Activated CD8-positive, alpha-beta memory T cell treated with anti-CD3 and anti-CD28 coated beads for 48 hours (primary cell): ENCODE measurements around the gene HHEX.
"Not testable (repeated sequence)": the region's sequence is repeated elsewhere in the genome, so short reads cannot be mapped to it uniquely, and the experiment has no call there.

Experiments
- DNase-seq, 3 experiments: peaks; one replicate each; pipeline ENCODE4 v3.0.0-alpha.2; 2020; ENCODE audit warnings: low read depth in 2 of 3, low spot score in 2 of 3

HHEX gene

DNA sequence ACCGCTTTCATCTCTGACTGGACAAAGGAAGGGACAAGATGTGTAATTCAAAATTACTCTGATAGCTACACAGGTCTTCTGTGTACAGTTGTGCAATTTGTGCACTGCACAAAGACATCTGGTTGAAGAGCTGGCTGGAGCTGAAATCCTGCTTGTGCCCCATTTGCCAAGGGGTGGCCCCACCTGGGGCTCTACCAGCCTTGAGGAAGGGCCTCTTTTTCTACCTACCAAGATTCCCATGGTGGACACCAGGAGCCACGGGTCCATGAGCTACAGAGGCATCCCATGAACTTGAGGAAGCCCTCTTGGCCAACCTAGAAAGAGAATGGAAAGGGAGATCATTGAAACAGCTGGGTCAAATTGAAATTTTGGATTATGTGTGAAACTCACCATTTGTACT is 43.2 kb downstream of the HHEX start:
- DNase-seq = no peak

DNA sequence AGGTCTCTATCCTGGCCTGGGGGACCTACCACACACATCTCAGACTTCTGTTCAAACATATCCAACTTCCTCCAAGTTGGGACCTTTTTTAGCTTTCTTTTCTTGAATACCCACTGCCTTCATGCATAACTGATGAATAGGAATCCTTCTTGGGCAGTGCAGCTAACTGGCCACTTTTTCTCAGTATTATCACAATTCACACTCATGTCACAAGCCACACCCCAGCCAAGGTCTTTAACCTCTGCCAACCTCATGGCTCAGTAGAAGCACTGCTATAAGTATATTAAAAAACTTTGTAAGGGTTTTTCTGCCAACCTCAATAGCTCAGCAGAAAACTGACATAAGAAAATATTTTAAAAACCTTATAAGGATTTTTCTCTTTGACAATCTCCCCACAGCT is 44.5 kb downstream of the HHEX start:
- DNase-seq = no peak

DNA sequence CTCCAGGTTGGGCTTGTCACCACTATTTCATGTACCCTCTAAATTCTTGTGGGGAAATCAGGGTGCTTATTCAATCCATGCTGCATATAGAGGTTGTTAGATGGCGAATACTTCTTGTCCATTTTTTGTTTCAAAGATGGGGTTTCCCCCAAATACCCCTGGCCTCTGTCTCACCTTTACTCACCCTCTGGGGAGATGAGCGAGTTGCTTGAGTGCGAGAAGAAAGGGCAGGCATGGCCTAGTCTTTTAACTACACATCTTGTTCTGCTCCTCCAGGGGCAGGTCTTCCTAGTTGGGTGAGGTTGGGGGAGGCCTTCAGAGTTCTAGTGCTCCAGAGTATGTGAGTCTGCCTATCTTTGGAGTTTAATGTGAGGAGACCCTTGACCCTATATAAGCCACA is 46.2 kb downstream of the HHEX start:
- DNase-seq = no peak

DNA sequence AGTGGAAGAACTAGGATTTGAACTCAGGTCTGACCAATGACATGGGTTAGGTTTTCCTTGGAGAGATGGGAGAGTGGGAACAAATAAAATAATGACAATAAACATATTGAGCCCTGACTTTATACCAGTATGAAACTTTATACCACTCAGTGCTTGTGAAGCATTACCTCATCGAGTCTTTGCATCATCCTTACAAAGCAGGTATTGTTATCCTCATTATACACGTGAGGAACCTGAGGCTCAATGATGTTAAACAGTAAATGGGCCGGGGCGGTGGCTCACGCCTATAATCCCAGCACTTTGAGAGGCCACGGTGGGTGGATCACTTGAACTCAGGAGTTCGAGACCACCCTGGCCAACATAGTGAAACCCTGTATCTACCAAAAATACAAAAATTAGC is 47.7 kb downstream of the HHEX start:
- DNase-seq = no peak

GRCh38 chr10:92740762-92741161 is 51.0 kb downstream of the HHEX start:
- DNase-seq = no peak

DNA sequence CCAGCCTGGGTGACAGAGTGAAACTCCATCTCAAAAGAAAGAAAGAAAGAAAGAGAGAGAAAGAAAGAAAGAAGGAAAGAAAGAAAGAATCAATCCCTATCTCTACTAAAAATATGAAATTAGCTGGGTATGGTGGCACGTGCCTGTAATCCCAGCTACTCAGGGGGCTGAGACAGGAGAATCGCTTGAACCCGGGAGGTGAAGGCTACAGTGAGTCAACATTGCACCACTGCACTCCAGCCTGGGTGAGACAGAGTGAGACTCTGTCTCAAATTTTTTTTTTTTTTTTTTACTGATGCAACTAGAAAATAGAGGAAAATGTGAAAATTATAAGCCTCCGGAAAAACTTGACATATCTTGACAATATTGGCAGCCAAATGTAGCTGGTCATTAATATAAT is 52.0 kb downstream of the HHEX start:
- DNase-seq = not testable (repeated sequence)

DNA sequence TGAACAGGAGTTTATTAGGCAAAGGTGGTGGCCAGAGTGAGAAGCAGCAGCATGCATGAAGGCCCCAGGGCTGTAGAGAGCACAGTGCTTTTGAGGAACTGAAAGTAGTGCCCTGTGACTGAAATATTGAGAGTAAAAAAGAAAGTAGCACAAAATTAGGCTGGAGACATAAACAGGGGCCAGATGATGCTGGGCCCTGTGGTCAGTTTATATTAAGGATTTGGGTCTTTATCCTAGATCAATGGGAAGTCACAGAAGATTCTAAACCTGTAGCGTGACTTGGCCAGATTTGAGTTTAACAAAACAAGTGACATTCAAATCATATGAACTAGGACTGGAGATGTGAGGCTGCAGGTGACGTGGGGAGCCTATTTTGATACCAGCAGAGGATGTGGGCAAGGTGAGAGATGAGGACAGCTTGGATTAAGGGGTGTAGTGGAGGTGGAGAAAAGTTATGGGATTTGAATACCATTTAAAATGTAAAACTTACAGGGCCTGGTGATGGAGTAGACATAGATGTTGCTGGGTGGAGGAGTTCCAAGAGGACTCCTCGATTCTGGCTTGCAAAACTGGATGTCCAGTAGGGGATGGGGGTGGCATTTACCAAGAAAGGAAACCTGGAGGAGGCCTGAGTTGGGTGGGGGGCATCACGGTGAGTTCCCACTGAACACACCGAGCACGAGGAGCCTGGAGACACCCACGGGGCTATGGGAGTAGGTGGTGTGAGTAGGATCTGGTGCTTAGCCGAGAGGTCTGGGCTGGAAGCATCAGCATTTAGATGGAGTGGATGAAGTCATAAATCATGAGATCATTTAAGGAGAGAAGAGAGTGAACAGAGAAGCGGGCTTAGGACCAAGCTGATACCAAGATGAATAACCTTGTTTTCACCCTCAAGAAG is 52.8 kb downstream of the HHEX start:
- no peak for DNase-seq
